ENCODE results near the gene KCMF1.

KCMF1 gene

DNA sequence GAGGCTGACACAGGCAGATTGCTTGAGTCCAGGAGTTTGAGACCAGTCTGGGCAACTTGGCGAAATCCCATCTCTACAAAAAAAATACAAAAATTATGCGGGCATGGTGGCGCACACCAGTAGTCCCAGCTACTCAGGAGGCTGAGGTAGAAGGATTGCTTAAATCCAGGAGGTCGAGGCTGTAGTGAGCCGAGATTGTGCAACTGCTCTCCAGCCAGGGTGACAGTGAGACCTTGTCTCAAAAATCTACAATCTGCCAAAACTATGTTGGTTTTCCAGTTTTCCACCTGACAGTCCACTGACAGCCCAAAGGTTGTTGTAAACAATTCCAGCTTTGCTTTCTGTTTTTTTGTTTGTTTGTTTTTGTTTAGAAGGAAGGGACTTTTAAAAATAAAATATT lies 51.3 kb downstream of the KCMF1 start:
- no peak for DNase-seq (ENCODE audit: low read depth)

DNA sequence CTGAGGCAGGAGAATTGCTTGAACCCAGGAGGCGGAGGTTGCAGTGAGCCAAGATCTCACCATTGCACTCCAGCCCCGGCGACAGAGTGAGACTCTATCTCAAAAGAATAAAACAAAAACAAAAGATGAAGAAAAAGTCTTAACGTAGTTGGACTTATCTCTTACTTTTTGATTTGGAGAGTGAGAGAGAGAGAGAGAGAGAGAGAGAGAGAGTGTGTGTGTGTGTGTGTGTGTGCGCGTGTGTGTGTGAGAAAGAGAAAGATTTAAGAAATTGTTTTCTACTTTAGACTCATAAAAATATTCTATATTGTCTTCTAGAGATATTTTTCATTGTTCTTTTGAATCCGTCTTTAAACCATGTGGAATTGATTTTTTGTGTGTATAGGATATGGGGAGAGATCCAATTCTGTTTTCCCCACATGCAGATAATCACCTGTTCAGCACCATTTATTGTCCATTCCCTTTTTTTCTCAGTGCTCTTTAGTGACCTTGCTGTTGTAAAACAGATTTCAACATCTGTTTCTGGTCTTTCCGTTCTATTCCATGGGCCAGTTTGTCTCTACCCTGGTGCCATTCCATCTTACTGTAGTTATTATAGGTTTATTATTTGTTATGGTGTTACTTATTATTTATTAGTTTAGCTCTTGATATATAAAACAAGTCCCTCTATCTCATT lies 53.5 kb downstream of the KCMF1 start:
- no peak for DNase-seq (ENCODE audit: low read depth)

DNA sequence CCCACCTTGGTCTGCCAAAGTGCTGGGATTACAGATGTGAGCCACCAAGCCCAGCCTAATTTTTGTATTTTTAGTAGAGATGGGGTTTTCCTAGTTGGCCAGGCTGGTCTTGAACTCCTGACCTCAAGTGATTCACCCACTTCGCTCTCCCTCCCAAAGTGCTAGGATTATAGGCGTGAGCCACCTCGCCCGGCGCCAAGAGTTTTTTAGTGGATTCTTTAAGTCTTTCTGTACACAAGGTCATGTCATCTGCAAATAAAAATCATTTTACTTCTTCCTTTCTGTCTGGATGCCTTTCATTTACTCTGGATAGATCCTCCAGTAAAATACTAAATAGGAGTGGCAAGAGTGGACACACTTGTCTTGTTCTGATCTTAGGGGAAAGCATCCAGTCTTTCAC lies 61.7 kb downstream of the KCMF1 start:
- no peak for DNase-seq (ENCODE audit: low read depth)

- DNase-seq (ENCODE audit: low read depth), result no peak
These were observed 62.4 kb downstream of the KCMF1 start for GRCh38 chr2:85033388-85033787.

GRCh38 chr2:85034158-85034557 lies 63.2 kb downstream of the KCMF1 start:
- DNase-seq (ENCODE audit: low read depth), result no peak

GRCh38 chr2:85037622-85038021 lies 66.7 kb downstream of the KCMF1 start:
- DNase-seq (ENCODE audit: low read depth), result no peak

DNA sequence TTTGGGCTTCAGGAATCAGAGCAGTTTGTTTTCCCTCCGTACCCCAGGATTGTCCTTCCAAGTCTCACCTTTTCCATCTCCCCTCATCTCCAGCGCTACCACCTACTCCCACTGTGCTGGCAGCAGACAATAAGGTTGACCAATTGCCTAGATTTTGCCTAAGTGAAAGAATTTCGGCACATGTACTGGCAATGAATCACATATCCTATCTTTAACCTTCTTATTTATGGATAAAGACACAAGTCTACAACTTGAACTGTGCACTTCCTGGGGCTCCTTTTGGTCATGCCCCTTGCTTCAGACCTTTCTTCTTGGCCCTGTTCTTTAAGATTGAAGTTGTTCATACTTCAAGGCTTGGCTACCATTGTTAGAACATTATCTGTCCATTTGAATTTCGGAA lies 71.4 kb downstream of the KCMF1 start:
- DNase-seq (ENCODE audit: low read depth), result no peak

DNA sequence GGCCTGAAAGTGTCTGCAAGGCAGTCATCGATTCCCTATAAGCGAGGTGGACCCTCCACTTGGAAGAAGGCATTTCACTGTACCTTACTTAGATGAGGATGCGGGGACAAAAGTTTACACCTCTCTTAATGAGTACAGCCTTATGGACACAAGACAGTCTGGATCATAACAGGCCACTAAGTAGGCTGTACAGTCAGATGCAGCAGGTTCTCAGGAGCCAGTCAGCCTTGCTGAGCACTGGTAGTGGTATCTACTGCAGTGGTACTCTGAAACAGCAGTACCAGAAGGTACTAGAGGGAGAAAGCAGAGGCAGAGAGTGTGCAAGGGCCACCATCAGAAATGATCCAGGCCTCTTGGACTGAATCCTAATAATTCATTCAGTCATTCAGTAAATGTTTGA lies 77.6 kb downstream of the KCMF1 start:
- DNase-seq (ENCODE audit: low read depth), result no peak

DNA sequence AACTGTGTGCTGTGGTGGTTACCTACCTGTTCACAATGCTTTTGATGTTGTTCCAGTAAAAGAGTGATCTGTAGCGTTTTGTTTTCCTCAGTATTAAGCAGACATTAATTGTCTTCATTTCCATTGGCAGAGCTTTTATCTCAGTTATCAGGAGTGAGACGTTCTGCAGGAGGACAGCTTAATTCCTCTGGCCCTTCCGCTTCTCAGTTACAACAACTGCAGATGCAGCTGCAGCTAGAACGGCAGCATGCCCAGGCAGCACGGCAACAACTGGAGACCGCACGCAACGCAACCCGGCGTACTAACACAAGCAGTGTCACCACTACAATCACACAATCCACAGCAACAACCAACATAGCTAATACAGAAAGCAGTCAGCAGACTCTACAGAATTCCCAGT lies 78.3 kb downstream of the KCMF1 start:
- DNase-seq (ENCODE audit: low read depth), result no peak

GRCh38 chr2:85053802-85054201 lies 82.8 kb downstream of the KCMF1 start:
- DNase-seq (ENCODE audit: low read depth), result peak; percentile 32

GRCh38 chr2:85057226-85057962 lies 86.4 kb downstream of the KCMF1 start:
- no peak for DNase-seq (ENCODE audit: low read depth)

GRCh38 chr2:85061896-85062295 lies 90.9 kb downstream of the KCMF1 start:
- no peak for DNase-seq (ENCODE audit: low read depth)

DNA sequence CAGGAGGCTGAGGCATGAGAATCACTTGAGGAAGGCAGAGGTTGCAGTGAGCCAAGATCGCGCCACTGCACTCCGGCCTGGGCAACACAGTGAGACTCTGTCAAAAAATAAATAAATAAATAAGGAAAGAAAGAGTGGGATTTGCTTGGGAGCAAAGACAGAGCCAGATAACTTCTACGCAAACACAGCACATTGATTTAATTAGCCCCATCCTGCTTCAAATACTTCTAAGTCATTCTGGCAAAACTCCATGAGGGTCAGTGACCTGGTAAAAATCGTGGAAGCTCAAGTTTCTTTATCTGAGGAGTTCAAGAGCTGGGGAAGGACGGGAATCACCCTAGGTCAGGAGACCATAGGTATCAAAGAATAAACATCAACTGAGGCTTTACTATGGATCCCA lies 91.6 kb downstream of the KCMF1 start:
- DNase-seq (ENCODE audit: low read depth), result no peak

DNA sequence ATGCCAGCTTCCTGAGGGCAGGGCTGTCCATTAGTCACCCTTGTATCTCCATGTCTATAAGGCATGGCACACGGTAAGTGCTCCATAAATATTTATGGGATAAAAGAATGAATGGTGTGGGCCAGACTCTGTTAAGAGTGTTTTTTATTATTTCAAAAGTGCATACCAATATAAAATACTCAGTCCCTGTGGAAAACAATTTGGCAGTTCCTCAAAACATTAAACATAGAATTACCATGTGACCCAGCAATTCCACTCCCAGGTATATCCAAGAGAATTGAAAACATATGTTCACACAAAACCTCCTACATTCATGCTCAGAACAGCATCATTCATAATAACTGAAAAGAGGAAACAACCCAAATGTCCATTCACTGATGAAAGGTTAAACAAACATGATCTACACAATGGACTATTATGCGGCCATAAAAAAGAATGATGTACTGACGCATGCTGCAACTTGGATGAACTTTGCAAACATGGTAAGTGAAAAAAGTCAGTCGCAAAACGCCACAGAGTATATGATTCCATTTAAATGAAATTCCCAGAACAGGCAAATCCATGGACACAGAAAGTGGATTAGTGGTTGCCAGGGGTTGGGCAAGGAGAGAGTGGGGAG lies 93.1 kb downstream of the KCMF1 start:
- no peak for DNase-seq (ENCODE audit: low read depth)

GRCh38 chr2:85064927-85065577 lies 94.1 kb downstream of the KCMF1 start:
- no peak for DNase-seq (ENCODE audit: low read depth)

- no peak for DNase-seq (ENCODE audit: low read depth)
These were observed 95.2 kb downstream of the KCMF1 start for GRCh38 chr2:85066006-85066740.

DNA sequence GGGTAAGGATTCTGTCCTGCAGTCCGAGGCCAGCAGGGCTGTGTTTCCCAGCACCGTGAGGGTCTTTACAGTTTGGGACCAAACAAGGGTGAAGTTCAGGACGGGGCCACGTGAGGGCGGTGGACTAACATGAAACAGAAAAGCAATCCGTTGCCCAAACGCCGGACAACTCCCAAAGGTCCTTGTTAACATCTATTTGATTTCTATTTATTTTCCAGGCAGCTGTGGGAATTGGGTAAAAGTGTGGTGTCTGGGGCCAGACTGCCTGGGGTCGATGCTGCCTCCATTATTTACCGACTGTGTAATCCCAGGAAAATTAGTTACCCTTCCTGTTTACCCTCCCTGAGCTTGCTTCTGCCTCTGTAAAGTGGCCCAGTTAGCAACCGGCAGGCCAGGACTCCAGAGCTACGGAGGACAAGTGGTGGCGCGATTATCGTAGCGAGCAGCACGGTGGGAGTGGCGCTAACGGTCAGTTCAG lies 96.0 kb downstream of the KCMF1 start:
- DNase-seq (ENCODE audit: low read depth), result peak; percentile 37

DNA sequence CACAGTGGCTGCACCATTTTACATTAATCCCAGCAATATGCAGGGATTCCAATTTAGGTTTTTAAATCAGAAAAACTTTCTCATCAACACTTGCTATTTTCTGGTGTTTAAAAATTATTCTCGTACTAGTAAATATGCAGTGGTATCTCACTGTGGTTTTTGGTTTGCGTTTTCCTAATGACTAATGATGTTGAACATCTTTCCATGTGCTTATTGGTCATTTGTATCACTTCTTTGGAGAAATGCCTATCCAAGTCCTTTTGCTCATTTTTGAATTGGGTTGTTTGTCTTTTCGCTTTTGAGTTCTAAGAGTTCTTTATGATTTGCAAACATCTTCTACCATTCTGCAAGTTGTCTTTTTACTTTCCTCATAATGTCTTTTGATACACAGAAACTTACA lies 100.1 kb downstream of the KCMF1 start:
- no peak for DNase-seq (ENCODE audit: low read depth)

DNA sequence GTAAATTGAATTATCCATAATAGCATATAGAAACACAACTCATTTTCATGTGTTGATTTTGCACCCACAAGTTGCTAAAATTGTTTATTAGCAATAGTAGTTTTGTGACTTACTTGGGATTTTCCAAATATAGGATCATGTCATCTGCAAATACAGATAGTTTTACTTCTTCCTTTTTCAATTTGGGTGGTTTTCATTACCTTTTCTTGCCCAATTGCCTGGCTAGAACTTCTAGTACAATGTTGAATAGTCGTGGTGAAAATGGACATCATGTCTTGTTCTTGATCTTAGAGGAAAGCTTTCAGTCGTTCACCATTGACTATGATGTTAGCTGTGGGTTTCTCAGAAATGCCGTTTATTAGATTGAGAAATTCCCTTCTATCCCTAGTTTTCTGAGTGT lies 102.1 kb downstream of the KCMF1 start:
- no peak for DNase-seq (ENCODE audit: low read depth)

GRCh38 chr2:85076618-85077274 lies 105.8 kb downstream of the KCMF1 start:
- no peak for DNase-seq (ENCODE audit: low read depth)

DNA sequence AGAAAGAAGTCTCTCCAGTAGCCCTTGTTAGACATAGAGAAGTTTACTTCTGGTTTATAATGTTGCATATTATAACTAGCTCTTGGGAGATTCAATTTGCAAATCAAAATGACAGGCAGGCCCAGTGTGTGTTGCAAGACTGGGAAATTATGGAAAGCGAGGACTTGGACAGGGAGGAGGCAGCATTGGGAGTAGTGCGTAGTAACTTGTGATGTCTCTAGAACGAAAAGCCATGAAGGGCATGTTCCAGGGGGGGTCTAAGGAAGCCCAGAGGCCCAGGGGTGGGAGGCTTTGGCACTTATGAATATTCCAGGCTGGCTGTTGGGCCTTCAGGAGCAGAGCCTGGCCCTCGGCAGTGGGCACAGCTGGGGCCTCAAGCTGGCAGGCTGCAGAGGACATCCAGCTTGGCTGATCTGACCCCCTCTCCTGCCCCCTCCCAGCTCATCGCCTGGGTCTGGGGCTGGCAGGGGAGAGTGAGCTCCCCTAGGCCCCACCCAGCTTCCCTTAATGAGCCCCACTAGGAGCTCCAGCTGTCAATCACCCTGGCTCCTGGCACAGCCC lies 107.0 kb downstream of the KCMF1 start:
- no peak for DNase-seq (ENCODE audit: low read depth)

Data from GM04504 (cell line).